Subcutaneous abdominal adipose tissue (tissue), 5 donors: ENCODE results near the gene STXBP5L.
"Not testable (repeated sequence)": the region's sequence is repeated elsewhere in the genome, so short reads cannot be mapped to it uniquely, and the experiment has no call there.

Source experiments
- H3K27ac ChIP-seq: one replicate; pipeline ENCODE4 v1.7.0; 2013; ENCODE audit warnings: low read depth, mild to moderate bottlenecking, inconsistent platforms, low read length, moderate library complexity
- H3K27me3 ChIP-seq, 5 donors: one replicate each; pipeline ENCODE4 v1.7.0; 2013; ENCODE audit warnings: low read length in 5 of 5, inconsistent platforms in 1 of 5; ENCODE audit not compliant: control insufficient read depth in 5 of 5, insufficient read depth in 4 of 5
- H3K36me3 ChIP-seq, 5 donors: one replicate each; pipeline ENCODE4 v1.7.0; 2013; ENCODE audit warnings: low read length in 5 of 5; ENCODE audit not compliant: control insufficient read depth in 5 of 5, insufficient read depth in 5 of 5
- H3K4me1 ChIP-seq, 5 donors: one replicate each; pipeline ENCODE4 v1.7.0; 2013; ENCODE audit warnings: low read length in 5 of 5, mild to moderate bottlenecking in 3 of 5, moderate library complexity in 1 of 5; ENCODE audit not compliant: control insufficient read depth in 5 of 5, insufficient read depth in 5 of 5
- H3K4me3 ChIP-seq, 5 donors: one replicate each; pipeline ENCODE4 v1.7.0; 2013; ENCODE audit warnings: low read length in 5 of 5, low read depth in 1 of 5
- H3K9ac ChIP-seq, 5 donors: one replicate each; pipeline ENCODE4 v1.7.0; 2013; ENCODE audit warnings: low read length in 5 of 5, mild to moderate bottlenecking in 4 of 5, moderate library complexity in 3 of 5
- H3K9me3 ChIP-seq, 5 donors: one replicate each; pipeline ENCODE4 v1.7.0; 2013; ENCODE audit warnings: low read length in 5 of 5; ENCODE audit not compliant: control insufficient read depth in 5 of 5
- donor health status: healthy.
- donor health status: healthy.
- donor health status: healthy.
- donor health status: healthy.
- donor health status: healthy.

Gene STXBP5L

DNA sequence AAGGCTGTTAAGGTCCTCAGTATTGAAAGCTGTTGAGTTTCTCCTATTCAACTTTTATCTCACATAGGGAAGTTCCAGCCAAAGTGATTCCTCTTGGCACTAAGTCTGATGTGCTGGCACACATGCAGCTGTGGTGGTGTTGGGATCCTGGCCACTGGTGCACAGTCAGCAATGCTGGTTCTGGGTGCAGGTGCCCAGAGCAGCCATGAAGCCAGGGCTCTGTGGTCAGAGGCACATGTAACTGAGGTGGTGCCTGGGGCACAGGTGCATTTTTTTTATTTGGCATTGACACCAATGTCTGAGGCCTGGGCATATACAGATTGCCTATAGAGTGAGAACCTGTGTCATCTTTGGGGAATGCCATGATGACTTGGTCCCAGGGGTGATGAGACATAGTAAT, 366.4 kb downstream of the STXBP5L start:
- H3K27ac ChIP-seq, result no peak overlapping the region

DNA sequence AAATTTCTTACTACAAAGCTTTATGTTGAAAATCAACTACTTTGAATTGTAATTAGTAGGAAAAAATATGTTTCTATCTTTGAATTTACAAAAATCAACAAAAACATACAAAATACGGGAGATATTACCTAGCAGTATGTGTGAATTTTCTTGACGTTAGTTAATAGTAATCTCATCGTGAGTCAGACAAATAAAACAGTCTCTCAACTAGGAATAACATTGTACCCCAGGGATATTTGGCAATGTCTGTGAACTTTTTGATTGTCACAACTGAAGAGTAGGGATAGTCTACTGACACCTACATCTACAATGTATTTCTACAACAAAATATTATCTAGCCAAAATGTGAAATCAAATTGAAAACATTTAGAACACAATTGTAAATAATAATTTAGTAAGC, 387.4 kb downstream of the STXBP5L start:
- H3K9ac ChIP-seq, result no peak overlapping the region
- H3K9me3 ChIP-seq, result no peaks in the 10 kb centered on the region
- no peak overlapping the region for H3K4me3 ChIP-seq
- no peaks in the 10 kb centered on the region for H3K4me1 ChIP-seq
- no peaks in the 10 kb centered on the region for H3K36me3 ChIP-seq
- no peak overlapping the region for H3K27ac ChIP-seq
- H3K27me3 ChIP-seq, result no peaks in the 10 kb centered on the region

More for the DNA sequence above, 366.4 kb downstream of the STXBP5L start:
- Histone ChIP-seq H3K9me3 (peaks cover 2 to 14% (median 9%) of the 10 kb centered on the region in 5 donors), H3K4me1 (no peaks in the 10 kb centered on the region), H3K4me3 (no peak overlapping the region), H3K36me3 (no peaks in the 10 kb centered on the region), H3K27me3 (no peaks in the 10 kb centered on the region), H3K9ac (no peak overlapping the region)

DNA sequence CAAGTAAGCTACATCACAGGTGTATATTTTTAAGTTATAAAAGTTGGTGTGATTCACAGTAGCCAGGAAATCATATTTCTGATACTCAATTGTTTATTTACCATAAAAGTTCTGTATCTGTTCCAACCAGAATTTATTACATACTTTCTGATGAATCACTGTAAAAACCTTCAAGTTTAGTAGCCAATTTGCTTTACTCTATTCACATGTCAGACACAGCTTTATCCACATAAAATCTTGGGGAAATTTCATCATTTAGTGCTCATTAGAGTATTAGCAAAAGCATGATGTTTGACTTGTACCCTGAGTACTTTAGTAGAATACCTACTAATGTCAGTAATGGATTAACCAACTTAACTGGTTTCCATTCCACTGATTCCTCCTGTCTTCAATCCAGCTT, 388.0 kb downstream of the STXBP5L start:
- Histone ChIP-seq H3K27ac (no peak overlapping the region), H3K36me3 (no peaks in the 10 kb centered on the region), H3K4me3 (no peak overlapping the region)

DNA sequence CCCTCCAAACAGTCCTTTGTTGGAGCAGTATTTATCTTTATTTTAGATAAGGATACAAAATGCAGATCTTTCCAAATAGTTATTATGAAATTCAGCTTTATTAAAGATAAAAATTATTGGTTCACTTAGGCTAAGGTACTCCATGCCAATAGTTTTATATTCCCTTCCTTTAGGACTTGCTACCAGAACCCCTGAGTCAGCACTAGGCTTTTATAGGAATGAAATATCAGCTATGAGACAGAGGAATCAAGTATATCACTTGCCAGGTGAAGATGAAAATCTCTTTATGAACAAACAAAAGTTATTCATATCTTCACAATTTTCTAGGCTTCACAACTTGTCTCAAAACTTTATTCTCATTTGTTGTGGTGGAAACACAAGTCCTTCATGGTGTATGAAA, 416.3 kb downstream of the STXBP5L start:
- Histone ChIP-seq H3K4me3 (no peak overlapping the region), H3K27me3 (no peaks in the 10 kb centered on the region), H3K9ac (no peak overlapping the region), H3K36me3 (no peaks in the 10 kb centered on the region), H3K4me1 (no peaks in the 10 kb centered on the region), H3K27ac (no peak overlapping the region), H3K9me3 (no peaks in the 10 kb centered on the region)

More for the DNA sequence above, 388.0 kb downstream of the STXBP5L start:
- Histone ChIP-seq H3K27me3 (no peaks in the 10 kb centered on the region), H3K9ac (no peak overlapping the region), H3K4me1 (no peaks in the 10 kb centered on the region), H3K9me3 (no peaks in the 10 kb centered on the region)

DNA sequence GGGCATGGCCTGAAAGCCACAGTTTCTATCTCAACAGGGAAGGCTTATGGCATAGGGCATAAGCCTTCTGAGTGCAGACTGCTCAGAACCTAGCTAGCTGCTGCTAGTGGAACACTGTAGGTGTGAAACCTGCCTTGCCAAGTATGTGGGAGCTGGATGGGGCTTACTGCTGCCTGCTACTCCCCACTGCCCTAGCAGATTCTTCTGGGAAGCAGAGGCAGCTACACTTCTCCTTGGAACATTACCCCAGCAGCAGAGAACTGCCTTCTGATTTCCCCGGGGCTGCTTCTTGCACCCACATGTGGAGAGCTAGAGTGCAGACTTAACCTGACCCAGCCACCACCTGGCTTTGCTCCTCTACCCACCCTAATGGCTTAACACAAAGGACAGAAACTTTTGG, 422.1 kb downstream of the STXBP5L start:
- no peak overlapping the region for H3K9ac ChIP-seq
- H3K4me1 ChIP-seq, result no peaks in the 10 kb centered on the region
- no peak overlapping the region for H3K27ac ChIP-seq
- H3K36me3 ChIP-seq, result no peaks in the 10 kb centered on the region
- no peak overlapping the region for H3K4me3 ChIP-seq
- no peaks in the 10 kb centered on the region for H3K27me3 ChIP-seq
- peaks cover 0 to 4% (median 0%) of the 10 kb centered on the region in 5 donors for H3K9me3 ChIP-seq

DNA sequence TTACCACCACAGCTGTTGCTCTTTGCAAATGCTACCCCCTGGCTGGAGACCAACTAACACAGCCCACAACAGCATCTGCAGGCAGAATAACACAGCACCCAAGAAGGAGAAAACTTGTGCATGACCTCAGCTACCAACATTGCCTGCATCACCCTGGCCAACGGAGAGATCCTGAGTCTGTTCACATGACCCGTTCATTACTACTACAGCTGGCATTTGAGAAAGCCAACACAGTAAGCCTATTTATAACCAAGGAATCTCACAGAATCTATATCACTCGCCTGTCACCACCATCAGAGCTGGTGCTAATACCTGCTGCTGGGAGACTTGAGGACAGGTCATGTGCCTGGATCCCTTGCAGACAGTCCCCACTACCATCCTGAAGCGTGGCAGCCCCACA, 422.6 kb downstream of the STXBP5L start:
- no peaks in the 10 kb centered on the region for H3K36me3 ChIP-seq
- H3K4me1 ChIP-seq, result no peaks in the 10 kb centered on the region
- no peak overlapping the region for H3K9ac ChIP-seq
- no peak overlapping the region for H3K27ac ChIP-seq
- H3K4me3 ChIP-seq, result no peak overlapping the region
- H3K9me3 ChIP-seq, result peaks cover 0 to 4% (median 0%) of the 10 kb centered on the region in 5 donors
- H3K27me3 ChIP-seq, result no peaks in the 10 kb centered on the region

DNA sequence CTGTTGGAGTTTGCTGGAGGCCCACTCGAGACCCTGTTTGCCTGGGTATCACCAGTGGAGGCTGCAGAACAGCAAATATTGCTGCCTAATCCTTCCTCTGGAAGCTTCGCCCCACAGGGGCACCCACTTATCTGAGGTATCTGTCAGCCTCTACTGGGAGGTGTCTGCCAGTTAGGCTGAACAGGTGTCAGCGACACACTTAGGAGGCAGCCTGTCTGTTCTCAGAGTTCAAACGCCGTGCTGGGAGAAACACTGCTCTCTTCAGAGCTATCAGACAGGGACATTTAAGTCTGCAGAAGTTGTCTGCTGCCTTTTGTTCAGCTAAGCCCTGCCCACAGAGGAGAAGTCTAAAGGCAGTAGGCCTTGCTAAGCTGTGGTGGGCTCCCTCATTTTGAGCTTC, 448.0 kb downstream of the STXBP5L start:
- not testable (repeated sequence) for H3K36me3 ChIP-seq, H3K9ac ChIP-seq, H3K4me3 ChIP-seq, H3K27ac ChIP-seq, H3K27me3 ChIP-seq, H3K4me1 ChIP-seq, H3K9me3 ChIP-seq

DNA sequence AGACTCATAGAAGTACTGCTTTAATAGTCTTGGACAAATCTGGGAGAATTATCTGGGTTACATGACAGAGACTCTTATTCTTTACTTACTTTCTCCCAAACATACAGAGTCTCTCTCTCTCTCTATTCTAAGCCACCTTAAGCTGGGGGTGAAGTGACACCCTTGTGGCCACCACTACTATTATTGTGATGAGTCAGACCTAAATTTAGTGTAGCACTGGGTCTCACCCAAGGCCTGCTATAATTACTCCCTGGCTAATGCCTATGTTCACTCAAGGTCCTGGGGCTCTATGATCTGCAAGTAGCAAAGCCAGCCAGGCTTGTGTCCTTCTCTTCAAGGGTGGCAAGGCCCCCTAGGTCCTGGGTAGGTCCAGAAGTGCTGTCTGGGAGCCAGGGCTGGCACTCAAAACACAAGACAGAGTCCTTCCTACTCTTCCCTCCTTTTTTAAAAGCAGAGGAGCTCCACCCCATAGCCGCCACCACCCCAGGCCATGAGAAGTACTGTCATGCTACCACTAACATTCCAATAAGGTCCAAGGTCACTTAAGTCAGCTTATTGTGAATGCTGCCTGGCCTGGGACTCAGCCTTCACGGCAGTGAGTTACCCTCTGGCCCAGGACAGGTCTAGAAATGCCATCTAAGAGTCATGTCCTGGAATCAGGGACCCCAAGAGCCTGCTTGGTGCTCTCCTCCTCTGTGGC, 454.2 kb downstream of the STXBP5L start:
- Histone ChIP-seq H3K9ac (no peak overlapping the region), H3K9me3 (peaks cover 0 to 8% (median 2%) of the 10 kb centered on the region in 5 donors), H3K4me1 (no peaks in the 10 kb centered on the region), H3K4me3 (no peak overlapping the region), H3K27ac (no peak overlapping the region), H3K36me3 (no peaks in the 10 kb centered on the region), H3K27me3 (no peaks in the 10 kb centered on the region)

DNA sequence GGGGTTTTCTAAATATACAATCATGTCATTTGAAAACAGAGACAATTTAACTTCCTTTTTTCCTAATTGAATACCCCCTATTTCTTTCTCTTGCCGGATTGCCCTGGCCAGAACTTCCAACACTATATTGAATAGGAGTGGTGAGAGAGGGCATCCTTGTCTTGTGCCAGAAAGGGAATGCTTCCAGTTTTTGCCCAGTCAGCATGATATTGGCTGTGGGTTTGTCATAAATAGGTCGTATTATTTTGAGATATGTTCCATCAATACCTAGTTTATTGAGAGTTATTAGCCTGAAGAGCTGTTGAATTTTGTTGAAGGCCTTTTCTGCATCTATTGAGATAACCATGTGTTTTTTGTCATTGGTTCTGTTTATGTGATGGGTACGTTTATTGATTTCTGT, 480.3 kb downstream of the STXBP5L start:
- not testable (repeated sequence) for H3K9me3 ChIP-seq, H3K27ac ChIP-seq, H3K27me3 ChIP-seq, H3K9ac ChIP-seq, H3K4me1 ChIP-seq, H3K4me3 ChIP-seq, H3K36me3 ChIP-seq

DNA sequence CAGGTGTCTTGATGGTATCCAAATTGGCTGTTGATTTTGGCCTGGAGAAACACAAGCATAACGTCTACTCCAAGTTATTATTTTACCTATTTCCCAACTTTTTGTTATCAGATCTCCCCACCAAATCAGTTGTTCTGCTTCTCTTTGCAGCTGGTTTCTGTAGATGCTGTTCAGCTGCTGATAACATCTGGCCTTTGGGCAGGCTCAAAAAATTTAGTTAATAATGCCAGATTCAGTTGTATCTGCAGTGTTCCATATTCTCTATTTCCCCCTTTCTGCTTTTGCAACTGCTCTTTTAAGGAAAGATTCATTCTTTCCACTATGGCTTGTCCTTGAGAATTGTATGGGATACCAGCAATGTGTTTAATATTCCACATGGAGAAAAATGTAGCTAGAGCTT, 488.0 kb downstream of the STXBP5L start:
- H3K9ac ChIP-seq, H3K36me3 ChIP-seq, H3K27me3 ChIP-seq, H3K4me1 ChIP-seq, H3K4me3 ChIP-seq, H3K27ac ChIP-seq, H3K9me3 ChIP-seq: not testable (repeated sequence)

DNA sequence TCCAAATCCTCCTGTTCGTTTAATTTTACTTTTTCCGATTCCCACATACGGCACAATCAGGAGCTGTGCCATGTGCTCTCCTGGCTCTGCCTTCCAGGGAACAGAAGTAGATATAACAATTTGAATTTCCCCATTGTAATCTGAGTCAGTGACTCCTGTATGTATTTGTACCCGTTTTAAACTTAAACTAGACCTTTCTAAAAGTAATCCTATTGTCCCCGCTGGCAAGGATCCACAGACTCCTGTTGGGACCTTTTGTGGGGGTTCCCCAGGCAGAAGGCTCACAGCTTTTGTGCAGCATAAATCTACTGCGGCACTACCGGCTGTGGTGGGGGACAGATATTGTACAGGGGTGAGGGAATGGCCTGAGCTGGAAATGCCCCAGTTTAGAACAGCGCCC, 490.0 kb downstream of the STXBP5L start:
- not testable (repeated sequence) for H3K9ac ChIP-seq, H3K27ac ChIP-seq, H3K9me3 ChIP-seq, H3K36me3 ChIP-seq, H3K27me3 ChIP-seq, H3K4me3 ChIP-seq, H3K4me1 ChIP-seq
